Thyroid gland (tissue), 4 donors: ENCODE results near the gene KIF25.

Experiments used
- CTCF ChIP-seq, 6 experiments: fragments of 200-600 bp in 3 of 6; fragments of 450-650 bp in 3 of 6; sonication (generic) in 3 of 6; IDR thresholded peaks; one replicate each; pipeline ENCODE4 v1.5.1; 2016 to 2019; ENCODE audit warnings: antibody characterized with exemption in 6 of 6, mild to moderate bottlenecking in 2 of 6, inconsistent platforms in 1 of 6, moderate library complexity in 1 of 6
- POLR2A ChIP-seq, 2 donors: fragments of 450-650 bp; IDR thresholded peaks; one replicate each; pipeline ENCODE4 v1.6.1; 2017; ENCODE audit warnings: antibody characterized with exemption in 2 of 2, mild to moderate bottlenecking in 2 of 2, moderate library complexity in 1 of 2

DNA sequence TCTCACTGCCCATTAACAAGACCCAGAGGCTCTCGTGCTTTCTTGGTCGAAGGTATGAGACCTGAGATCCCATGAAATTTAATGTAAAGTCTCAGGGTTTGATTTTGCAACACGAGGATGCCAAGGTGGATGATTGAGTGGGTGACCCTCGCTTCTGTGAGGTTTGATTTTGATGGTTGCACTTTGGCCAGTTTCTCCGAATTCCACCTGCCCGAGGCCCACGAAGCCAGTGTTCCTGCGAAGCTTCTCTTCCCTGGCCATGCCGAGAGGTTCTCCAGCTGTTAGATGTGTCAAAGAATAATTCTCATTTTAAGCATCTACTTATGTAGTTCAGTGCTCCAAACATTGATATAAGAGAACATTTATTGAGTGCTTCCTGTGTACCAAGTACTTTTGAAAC is at the start of gene KIF25:
- TF ChIP-seq CTCF (IDR thresholded peaks at IDR 0.05) (no peak), POLR2A (IDR thresholded peaks at IDR 0.05) (no peak)
